ENCODE data around the gene MVD. TPM values are rescaled to one million over a fixed set of nuclear protein-coding genes. Genes with fewer than 3 reads are reported as not detected.

MVD gene
- total and polyA plus RNA-seq, 10 of the 15 experiments (the other 5 are each of a cell fraction or from before 2014, with no cell fraction given), result 5.0 to 147 (median 65.0) TPM

GRCh38 chr16:88706229-88706964 lies 43.5 kb upstream of the MVD start, which contains the start of the genes CTU2 and RNF166 (continued):
- TF ChIP-seq BCLAF1 (IDR thresholded peaks at IDR 0.05) (no peak), CEBPZ (IDR thresholded peaks at IDR 0.05; ENCODE audit: low read depth, low read length) (no peak), SRF (IDR thresholded peaks at IDR 0.05; ENCODE audit: low read depth in 2 of 2, low read length in 2 of 2) (peak; percentile 81 to 95), NR2C1 (IDR thresholded peaks at IDR 0.05) (peak; percentile 66), E4F1 (IDR thresholded peaks at IDR 0.05; ENCODE audit: borderline replicate concordance, partially characterized antibody) (no peak), RBBP5 (conservative IDR thresholded peaks at IDR 0.05) (no peak), BCL3 (IDR thresholded peaks at IDR 0.05; ENCODE audit: borderline replicate concordance, insufficient read depth, low read depth, low read length, poor library complexity, severe bottlenecking) (no peak), ZNF687 (IDR thresholded peaks at IDR 0.05) (peak; percentile 81), CREM (IDR thresholded peaks at IDR 0.05; ENCODE audit: low read depth) (peak; percentile 99), NFYB (IDR thresholded peaks at IDR 0.05; ENCODE audit: insufficient read depth, low read depth, low read length) (no peak), EP300 (IDR thresholded peaks at IDR 0.05; ENCODE audit: borderline replicate concordance in 1 of 2, control insufficient read depth in 1 of 2, low read depth in 2 of 2, low read length in 2 of 2) (no peak)

All from GM12878 (cell line).